RWPE2 (cell line): ENCODE measurements around the gene SLC2A6.

Experiments used
- ATAC-seq: fragments of 200-7000 bp; cut with Tn5 transposase; 3 replicates; pipeline ENCODE4 v1.9.1; 2021; ENCODE audit warnings: low read depth
- DNase-seq: peaks from one replicate; pipeline ENCODE4 v3.0.0-alpha.2; 2020; ENCODE audit warnings: low spot score
- H3K27ac ChIP-seq: fragments of 450-650 bp; 2 replicates; pipeline ENCODE4 v1.5.1; 2017; ENCODE audit warnings: mild to moderate bottlenecking; ENCODE audit not compliant: poor library complexity, severe bottlenecking
- H3K27me3 ChIP-seq: fragments of 250-450 bp; sonication (Bioruptor Pico); 2 replicates; pipeline ENCODE4 v1.5.1; 2021; ENCODE audit warnings: mild to moderate bottlenecking, moderate library complexity; ENCODE audit not compliant: insufficient read depth, poor library complexity, severe bottlenecking
- H3K36me3 ChIP-seq: fragments of 250-450 bp; sonication (Bioruptor Pico); 2 replicates; pipeline ENCODE4 v1.5.1; 2020; ENCODE audit warnings: low read depth, mild to moderate bottlenecking, moderate library complexity
- H3K4me1 ChIP-seq: fragments of 250-450 bp; sonication (Bioruptor Pico); 2 replicates; pipeline ENCODE4 v1.5.1; 2021; ENCODE audit warnings: mild to moderate bottlenecking, moderate library complexity; ENCODE audit not compliant: insufficient read depth, poor library complexity, severe bottlenecking
- H3K4me3 ChIP-seq: fragments of 250-450 bp; sonication (Bioruptor Pico); 2 replicates; pipeline ENCODE4 v1.5.1; 2021; ENCODE audit warnings: mild to moderate bottlenecking, moderate library complexity; ENCODE audit not compliant: severe bottlenecking
- H3K9me3 ChIP-seq: fragments of 250-450 bp; sonication (Bioruptor Pico); 2 replicates; pipeline ENCODE4 v1.5.1; 2021; ENCODE audit warnings: mild to moderate bottlenecking, moderate library complexity; ENCODE audit not compliant: severe bottlenecking
- CTCF ChIP-seq: fragments of 450-650 bp; IDR thresholded peaks from one replicate; pipeline ENCODE4 v1.5.1; 2017; ENCODE audit warnings: mild to moderate bottlenecking, moderate library complexity; ENCODE audit not compliant: poor library complexity, severe bottlenecking

SLC2A6 gene

GRCh38 chr9:133464638-133465037, 14.3 kb downstream of the SLC2A6 start:
- no peaks in the 10 kb centered on the region for H3K36me3 ChIP-seq
- TF ChIP-seq CTCF, result no peak
- H3K27ac ChIP-seq, result no peak overlapping the region
- H3K9me3 ChIP-seq, result no peaks in the 10 kb centered on the region
- DNase-seq (no peak), ATAC-seq (no peak)
- H3K4me1 ChIP-seq, result peaks cover 3% of the 10 kb centered on the region
- no peak overlapping the region for H3K4me3 ChIP-seq
- H3K27me3 ChIP-seq, result no peaks in the 10 kb centered on the region

GRCh38 chr9:133463864-133464615, 14.9 kb downstream of the SLC2A6 start:
- no peak for TF ChIP-seq CTCF
- Histone ChIP-seq H3K4me3 (no peak overlapping the region), H3K9me3 (no peaks in the 10 kb centered on the region), H3K36me3 (no peaks in the 10 kb centered on the region), H3K4me1 (peaks cover 3% of the 10 kb centered on the region), H3K27me3 (no peaks in the 10 kb centered on the region), H3K27ac (no peak overlapping the region)
- DNase-seq, result no peak
- ATAC-seq, result no peak

- ATAC-seq, result no peak
- TF ChIP-seq CTCF, result peak; percentile 13
- Histone ChIP-seq H3K27ac (no peak overlapping the region), H3K4me1 (peaks cover 3% of the 10 kb centered on the region), H3K36me3 (no peaks in the 10 kb centered on the region), H3K9me3 (no peaks in the 10 kb centered on the region), H3K27me3 (no peaks in the 10 kb centered on the region), H3K4me3 (no peak overlapping the region)
- DNase-seq, result no peak
Measured at GRCh38 chr9:133463234-133463863, 15.6 kb downstream of the SLC2A6 start.

- Histone ChIP-seq H3K4me1 (peaks cover 3% of the 10 kb centered on the region), H3K9me3 (no peaks in the 10 kb centered on the region), H3K36me3 (no peaks in the 10 kb centered on the region), H3K27ac (no peak overlapping the region), H3K4me3 (no peak overlapping the region), H3K27me3 (no peaks in the 10 kb centered on the region)
- TF ChIP-seq CTCF, result no peak
- DNase-seq (no peak), ATAC-seq (no peak)
Measured at GRCh38 chr9:133461975-133462374, 16.9 kb downstream of the SLC2A6 start.
